ENCODE results near the gene CDA. TPM values are rescaled to one million over a fixed set of nuclear protein-coding genes. Genes with fewer than 3 reads are reported as not detected.

The CDA gene
- total RNA-seq, 4 donors from 2014 or later = 0.84 to 5.7 (median 3.8) TPM

- Histone ChIP-seq H3K9me3 (no peaks in the 10 kb centered on the region), H3K27ac (no peak overlapping the region), H3K4me3 (no peak overlapping the region), H3K4me1 (no peaks in the 10 kb centered on the region), H3K27me3 (no peaks in the 10 kb centered on the region), H3K36me3 (no peaks in the 10 kb centered on the region)
- DNase-seq (ENCODE audit: low spot score in 2 of 2) = no peak
- 77 to 88% methylated on average over 6 of the region's 6 CpGs for WGBS, 2 donors
- TF ChIP-seq CTCF (IDR thresholded peaks at IDR 0.05) (no peak), EP300 (IDR thresholded peaks at IDR 0.05) (no peak), POLR2A (IDR thresholded peaks at IDR 0.05) (no peak)
Measured at GRCh38 chr1:20609541-20609940, 20.6 kb downstream of the CDA start.

- H3K36me3 ChIP-seq = no peaks in the 10 kb centered on the region
- no peak for TF ChIP-seq CTCF (IDR thresholded peaks at IDR 0.05)
- TF ChIP-seq POLR2A (IDR thresholded peaks at IDR 0.05) = no peak
- TF ChIP-seq EP300 (IDR thresholded peaks at IDR 0.05) = no peak
- H3K27me3 ChIP-seq = no peaks in the 10 kb centered on the region
- H3K27ac ChIP-seq = no peak overlapping the region
- no peaks in the 10 kb centered on the region for H3K9me3 ChIP-seq
- H3K4me3 ChIP-seq = no peak overlapping the region
- no peak for DNase-seq (ENCODE audit: low spot score in 2 of 2)
- peaks cover 0 to 1% (median 0%) of the 10 kb centered on the region in 4 donors for H3K4me1 ChIP-seq
- WGBS, 2 donors = 91 to 95% methylated on average over 2 of the region's 2 CpGs
Measured at GRCh38 chr1:20610970-20611369, 22.1 kb downstream of the CDA start.

DNA sequence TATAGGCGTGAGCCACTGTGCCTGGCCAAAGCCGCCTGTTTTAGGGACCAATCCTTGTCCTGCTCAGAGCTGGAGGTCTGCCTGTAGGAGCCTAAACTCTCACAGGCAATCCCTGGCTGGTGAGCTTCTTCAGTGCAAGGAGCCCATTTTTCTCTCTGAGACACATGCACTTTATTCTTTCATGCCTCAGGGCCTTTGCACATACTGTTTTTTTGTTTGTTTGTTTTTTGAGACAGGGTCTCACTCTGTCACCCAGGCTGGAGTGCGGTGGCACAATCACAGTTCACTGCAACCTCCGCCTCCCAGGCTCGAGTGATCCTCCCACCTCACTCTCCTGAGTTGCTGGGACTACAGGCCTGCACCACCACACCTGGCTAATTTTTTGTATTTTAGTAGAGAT lies 22.8 kb downstream of the CDA start:
- H3K27ac ChIP-seq = no peak overlapping the region
- H3K9me3 ChIP-seq = no peaks in the 10 kb centered on the region
- H3K27me3 ChIP-seq = no peaks in the 10 kb centered on the region
- H3K36me3 ChIP-seq = no peaks in the 10 kb centered on the region
- no peak for DNase-seq (ENCODE audit: low spot score in 2 of 2)
- WGBS, 2 donors = 85 to 95% methylated on average over 5 of the region's 5 CpGs
- no peak overlapping the region for H3K4me3 ChIP-seq
- TF ChIP-seq EP300 (IDR thresholded peaks at IDR 0.05) = no peak
- TF ChIP-seq CTCF (IDR thresholded peaks at IDR 0.05) = no peak
- TF ChIP-seq POLR2A (IDR thresholded peaks at IDR 0.05) = no peak
- peaks cover 0 to 7% (median 0%) of the 10 kb centered on the region in 4 donors for H3K4me1 ChIP-seq

- H3K27ac ChIP-seq = no peak overlapping the region
- TF ChIP-seq POLR2A (IDR thresholded peaks at IDR 0.05) = no peak
- no peaks in the 10 kb centered on the region for H3K9me3 ChIP-seq
- DNase-seq (ENCODE audit: low spot score in 2 of 2) = no peak
- no peaks in the 10 kb centered on the region for H3K36me3 ChIP-seq
- H3K4me3 ChIP-seq = no peak overlapping the region
- H3K4me1 ChIP-seq = peaks cover 0 to 7% (median 0%) of the 10 kb centered on the region in 4 donors
- no peaks in the 10 kb centered on the region for H3K27me3 ChIP-seq
- 63 to 66% methylated on average over 11 of the region's 11 CpGs for WGBS, 2 donors
Measured at GRCh38 chr1:20612221-20612746, 23.4 kb downstream of the CDA start.

DNA sequence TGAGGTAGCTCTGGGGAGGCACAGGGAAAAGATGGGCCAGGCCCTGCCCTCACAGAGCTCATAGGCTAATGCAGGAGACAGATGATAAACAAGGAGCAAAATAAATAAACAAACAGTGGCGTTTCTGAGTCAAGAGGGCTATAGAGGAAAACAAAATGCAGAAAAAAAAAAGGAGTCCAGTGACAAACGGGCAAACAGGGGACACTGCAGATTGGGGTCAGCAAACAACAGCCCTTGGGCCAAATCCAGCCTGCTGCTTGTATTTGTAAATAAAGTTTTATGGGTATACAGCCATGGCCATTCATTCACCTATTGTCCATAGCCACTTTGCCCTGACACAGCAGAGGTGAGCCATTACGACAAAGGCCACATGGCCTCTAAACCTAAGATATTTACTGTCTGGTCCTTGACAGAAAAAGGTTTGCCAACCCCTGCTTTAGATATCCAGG lies 25.3 kb downstream of the CDA start:
- no peak overlapping the region for H3K4me3 ChIP-seq
- no peaks in the 10 kb centered on the region for H3K27me3 ChIP-seq
- 48 to 57% methylated on average over 3 of the region's 3 CpGs for WGBS, 2 donors
- H3K4me1 ChIP-seq = peaks cover 0 to 7% (median 0%) of the 10 kb centered on the region in 4 donors
- H3K27ac ChIP-seq = no peak overlapping the region
- no peaks in the 10 kb centered on the region for H3K9me3 ChIP-seq
- no peak for TF ChIP-seq EP300 (IDR thresholded peaks at IDR 0.05)
- no peak for TF ChIP-seq POLR2A (IDR thresholded peaks at IDR 0.05)
- no peak for TF ChIP-seq CTCF (IDR thresholded peaks at IDR 0.05)
- H3K36me3 ChIP-seq = no peaks in the 10 kb centered on the region
- DNase-seq (ENCODE audit: low spot score in 2 of 2) = no peak
